IMR-90 (cell line): ENCODE data around the gene OR51S1. TPM values are rescaled to one million over a fixed set of nuclear protein-coding genes. Genes with fewer than 3 reads are reported as not detected.

Experiments used
- ATAC-seq: fragments of 200-7000 bp; cut with Tn5 transposase; 2 replicates; pipeline ENCODE4 v1.9.1; 2020; ENCODE audit warnings: low read depth, mild to moderate bottlenecking, moderate library complexity
- BruUV-seq: library from RNA; stranded (reverse); fragments of 400-500 nt; replicated peaks from 2 replicates; lab custom pipeline; 2021; lab: Mats Ljungman, UMichigan
- CTCF ChIA-PET: fragments of 300-600 bp; formaldehyde crosslinking; extraction: SDS; loops from one replicate; lab custom pipeline; 2021; ENCODE audit warnings: antibody characterized with exemption; lab: Yijun Ruan, JAX
- POLR2A ChIA-PET: fragments of 300-600 bp; sonication (Branson Sonifier 250); formaldehyde crosslinking; loops from one replicate; lab custom pipeline; 2022; ENCODE audit warnings: antibody characterized with exemption; ENCODE audit not compliant: unreplicated experiment; lab: Charles Lee
- DNase-seq: peaks from one replicate; pipeline ENCODE4 v3.0.0; 2013
- H2AFZ ChIP-seq: replicated peaks from 2 replicates; pipeline ENCODE3; 2013; ENCODE audit warnings: low read length, mild to moderate bottlenecking; ENCODE audit not compliant: poor library complexity
- H2AK5ac ChIP-seq: 2 replicates; pipeline ENCODE4 v1.6.1; 2013; ENCODE audit warnings: low read depth, low read length, inconsistent platforms
- H2AK9ac ChIP-seq: replicated peaks from 2 replicates; pipeline ENCODE3; 2013; ENCODE audit warnings: mild to moderate bottlenecking, low read depth, low read length, moderate library complexity; ENCODE audit not compliant: poor library complexity
- H2BK120ac ChIP-seq: 2 replicates; pipeline ENCODE4 v1.6.1; 2013; ENCODE audit warnings: low read depth, low read length, inconsistent platforms
- H2BK15ac ChIP-seq: 3 replicates; pipeline ENCODE4 v1.6.1; 2013; ENCODE audit warnings: low read depth, low read length, inconsistent platforms
- H2BK20ac ChIP-seq: 2 replicates; pipeline ENCODE4 v1.6.1; 2013; ENCODE audit warnings: low read depth, mild to moderate bottlenecking, inconsistent platforms, low read length, moderate library complexity
- H2BK5ac ChIP-seq: 2 replicates; pipeline ENCODE4 v1.6.1; 2013; ENCODE audit warnings: mild to moderate bottlenecking, low read depth, low read length, inconsistent platforms; ENCODE audit not compliant: poor library complexity, severe bottlenecking
- H3K14ac ChIP-seq: replicated peaks from 2 replicates; pipeline ENCODE4 v1.6.1; 2013; ENCODE audit warnings: low read depth, low read length, inconsistent platforms
- H3K18ac ChIP-seq: 2 replicates; pipeline ENCODE4 v1.6.1; 2013; ENCODE audit warnings: low read depth, low read length, control low read depth
- H3K23ac ChIP-seq: 2 replicates; pipeline ENCODE4 v1.6.1; 2013; ENCODE audit warnings: low read depth, low read length, inconsistent platforms
- H3K27ac ChIP-seq: 2 replicates; pipeline ENCODE4 v1.5.1; 2013; ENCODE audit warnings: mild to moderate bottlenecking, control low read depth, low read length; ENCODE audit not compliant: insufficient read depth
- H3K27me3 ChIP-seq: 2 replicates; pipeline ENCODE4 v1.6.1; 2013; ENCODE audit warnings: low read length; ENCODE audit not compliant: control insufficient read depth, insufficient read depth
- H3K36me3 ChIP-seq: 2 replicates; pipeline ENCODE4 v1.6.1; 2013; ENCODE audit warnings: low read length, mixed read lengths; ENCODE audit not compliant: control insufficient read depth, insufficient read depth
- H3K4ac ChIP-seq: 2 replicates; pipeline ENCODE4 v1.6.1; 2013; ENCODE audit warnings: low read depth, low read length, inconsistent platforms
- H3K4me1 ChIP-seq: 2 replicates; pipeline ENCODE4 v1.6.1; 2013; ENCODE audit warnings: low read length, mixed read lengths; ENCODE audit not compliant: control insufficient read depth, insufficient read depth
- H3K4me2 ChIP-seq: 2 replicates; pipeline ENCODE4 v1.6.1; 2013; ENCODE audit warnings: low read depth, mild to moderate bottlenecking, control low read depth, low read length, moderate library complexity
- H3K4me3 ChIP-seq: 2 replicates; pipeline ENCODE4 v1.5.1; 2013; ENCODE audit warnings: low read depth, mild to moderate bottlenecking, control low read depth, low read length, moderate library complexity; ENCODE audit not compliant: insufficient read depth
- H3K56ac ChIP-seq: 2 replicates; pipeline ENCODE4 v1.6.1; 2013; ENCODE audit warnings: low read length, inconsistent platforms; ENCODE audit not compliant: insufficient read depth; ENCODE audit errors: extremely low read depth
- H3K79me1 ChIP-seq, 2 experiments: 2 replicates each; pipeline ENCODE4 v1.6.1; 2013; ENCODE audit warnings: low read length in 2 of 2, inconsistent platforms in 1 of 2, low read depth in 1 of 2
- H3K9ac ChIP-seq: 2 replicates; pipeline ENCODE4 v1.6.1; 2013; ENCODE audit warnings: low read depth, low read length, control low read depth
- H3K9me1 ChIP-seq: 2 replicates; pipeline ENCODE4 v1.6.1; 2013; ENCODE audit warnings: low read length, inconsistent platforms; ENCODE audit not compliant: insufficient read depth
- H3K9me3 ChIP-seq: 2 replicates; pipeline ENCODE4 v1.6.1; 2013; ENCODE audit warnings: low read length; ENCODE audit not compliant: control insufficient read depth, insufficient read depth
- H4K20me1 ChIP-seq: 2 replicates; pipeline ENCODE4 v1.6.1; 2013; ENCODE audit warnings: low read length, inconsistent platforms; ENCODE audit not compliant: insufficient read depth
- H4K5ac ChIP-seq: 2 replicates; pipeline ENCODE4 v1.6.1; 2013; ENCODE audit warnings: mild to moderate bottlenecking, low read depth, low read length, control low read depth
- H4K8ac ChIP-seq, 2 experiments: 2 replicates each; pipeline ENCODE4 v1.6.1; 2013; ENCODE audit warnings: low read depth in 2 of 2, low read length in 2 of 2, control low read depth in 1 of 2, inconsistent platforms in 1 of 2
- H4K91ac ChIP-seq: 2 replicates; pipeline ENCODE4 v1.6.1; 2013; ENCODE audit warnings: low read depth, low read length, inconsistent platforms; ENCODE audit not compliant: insufficient read depth
- BHLHE40 ChIP-seq: fragments of 150-350 bp; IDR thresholded peaks from 2 replicates; pipeline ENCODE4 v1.6.1; 2016; ENCODE audit warnings: mild to moderate bottlenecking, low read depth, low read length
- CEBPB ChIP-seq: IDR thresholded peaks from 2 replicates; pipeline ENCODE4 v1.6.1; 2012; ENCODE audit warnings: low read depth, low read length, improper control_type of control experiment
- CHD1 ChIP-seq: IDR thresholded peaks from 2 replicates; pipeline ENCODE4 v1.6.1; 2012; ENCODE audit warnings: low read depth, low read length, improper control_type of control experiment
- MAFK ChIP-seq: IDR thresholded peaks from 2 replicates; pipeline ENCODE4 v1.6.1; 2012; ENCODE audit warnings: low read depth, low read length, improper control_type of control experiment
- MAZ ChIP-seq: IDR thresholded peaks from 2 replicates; pipeline ENCODE4 v1.6.1; 2012; ENCODE audit warnings: low read depth, mild to moderate bottlenecking, low read length, improper control_type of control experiment, moderate library complexity, borderline replicate concordance
- NFE2L2 ChIP-seq: fragments of 150-350 bp; IDR thresholded peaks from 2 replicates; pipeline ENCODE4 v1.6.1; 2016; ENCODE audit warnings: low read depth, mild to moderate bottlenecking, low read length
- POLR2A ChIP-seq: IDR thresholded peaks from 2 replicates; pipeline ENCODE4 v1.6.1; 2012; ENCODE audit warnings: mild to moderate bottlenecking, low read depth, low read length
- RCOR1 ChIP-seq: IDR thresholded peaks from 2 replicates; pipeline ENCODE4 v1.6.1; 2012; ENCODE audit warnings: mild to moderate bottlenecking, low read length, improper control_type of control experiment; ENCODE audit not compliant: insufficient replicate concordance
- RFX5 ChIP-seq: IDR thresholded peaks from 2 replicates; pipeline ENCODE4 v1.8.0; 2012; ENCODE audit warnings: low read depth, mild to moderate bottlenecking, low read length, moderate library complexity
- SMC3 ChIP-seq: fragments of 150-350 bp; IDR thresholded peaks from 2 replicates; pipeline ENCODE4 v1.6.1; 2016; ENCODE audit warnings: low read depth, mild to moderate bottlenecking, antibody characterized with exemption, low read length, moderate library complexity
- WGBS, 2 experiments: methylation state at CpG; one replicate each; pipeline versions ENCODE4 v1.1.5 to v1.1.7; 2013; ENCODE audit warnings: missing lambda C conversion rate in 2 of 2; ENCODE audit not compliant: insufficient read length in 1 of 2; ENCODE audit errors: extremely low coverage in 2 of 2; 5-methylcytosine and 5-hydroxymethylcytosine counted together
- dilution Hi-C: fragments of 300-500 bp; cut with HindIII; formaldehyde crosslinking; loops from one replicate; pipeline ENCODE4 v1.14.3; 2018; ENCODE audit warnings: low sequenced_read_pairs; ENCODE audit not compliant: unreplicated experiment
- in situ Hi-C: fragments of 300-500 bp; cut with MboI; formaldehyde crosslinking; loops from 3 replicates; pipeline ENCODE4 v1.14.3; 2019; ENCODE audit warnings: low sequenced_read_pairs, inconsistent platforms, mixed read lengths
- intact Hi-C: fragments of 100-400 bp; cut with micrococcal nuclease; formaldehyde crosslinking; loops from 2 replicates; pipeline ENCODE4 v1.10.0; 2022
- polyA plus RNA-seq, 3 experiments: library from polyadenylated mRNA; depleted of rRNA; stranded (reverse); fragments of >200 nt; gene quantifications; 2 replicates each; pipeline ENCODE4 v1.2.3, GENCODE V29; 2012; ENCODE audit warnings: low replicate concordance in 1 of 3
- total RNA-seq: library from RNA; depleted of rRNA; stranded (reverse); fragments of >200 nt; gene quantifications from 2 replicates; pipeline ENCODE4 v1.2.3, GENCODE V29; 2012
- TF ChIP-seq, protein P1 (sequence below): fragments of 150-350 bp; IDR thresholded peaks from 2 replicates; pipeline ENCODE4 v1.6.1; 2016; ENCODE audit warnings: low read depth, mild to moderate bottlenecking, low read length, moderate library complexity, borderline replicate concordance
- TF ChIP-seq, protein P2 (sequence below): conservative IDR thresholded peaks from 2 replicates; pipeline ENCODE4 v1.5.1; 2012; ENCODE audit warnings: mild to moderate bottlenecking, low read depth, low read length, improper control_type of control experiment

Gene OR51S1
- total and polyA plus RNA-seq, 2 of the 4 experiments (the other 2 are of a cell fraction), result not detected

DNA sequence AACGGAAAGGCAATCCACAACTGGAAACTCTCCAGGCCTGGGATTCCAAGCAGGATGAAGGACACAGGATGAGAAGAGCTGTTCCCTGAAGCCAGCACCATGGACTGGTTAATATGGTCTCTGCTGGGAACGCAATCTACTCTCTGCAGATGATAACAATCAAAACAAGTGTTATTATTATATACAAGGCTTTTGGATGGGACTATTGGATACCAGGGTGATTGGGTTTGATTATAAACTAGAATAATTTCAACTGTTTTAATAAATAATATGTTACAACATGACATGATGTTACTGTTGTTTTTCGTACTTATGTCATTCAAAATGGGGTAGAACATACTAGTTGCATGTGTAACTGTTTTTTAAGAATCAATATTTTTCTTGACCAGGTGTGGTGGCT lies 44.7 kb downstream of the OR51S1 start, which contains the start of gene OR52R1:
OR52R1 (minus strand) TSS at position 101 of the 400 bp plus-strand sequence; CDS start at position 101, 0 bp downstream.
- Histone ChIP-seq H2BK5ac (no peak within 1 kb of the TSS), H3K9ac (no peak within 1 kb of the TSS), H3K9me3 (no peaks in the 10 kb centered on the region; the same call in 1 of the 2 replicates), H3K4me2 (no peak within 1 kb of the TSS), H2AFZ (no peak within 1 kb of the TSS), H3K14ac (no peak within 1 kb of the TSS), H2AK5ac (no peak within 1 kb of the TSS), H2AK9ac (no peak within 1 kb of the TSS), H4K8ac (no peak within 1 kb of the TSS), H2BK15ac (no peak within 1 kb of the TSS), H3K56ac (no peak within 1 kb of the TSS), H3K4me3 (no peak within 1 kb of the TSS), H3K27me3 (no peaks in the 10 kb centered on the region), H3K36me3 (no peaks in the 10 kb centered on the region), H3K9me1 (no peaks in the 10 kb centered on the region), H4K20me1 (no peaks in the 10 kb centered on the region), H4K91ac (no peak within 1 kb of the TSS), H3K18ac (no peak within 1 kb of the TSS), H2BK120ac (no peak within 1 kb of the TSS), H4K5ac (no peak within 1 kb of the TSS), H3K27ac (no peak within 1 kb of the TSS), H3K79me1 (no peaks in the 10 kb centered on the region), H3K23ac (no peak within 1 kb of the TSS), H3K4ac (no peak within 1 kb of the TSS), H2BK20ac (no peak within 1 kb of the TSS), H3K4me1 (no peaks in the 10 kb centered on the region)
- DNase-seq (no peak), ATAC-seq (no peak)
- TF ChIP-seq, protein P1, sequence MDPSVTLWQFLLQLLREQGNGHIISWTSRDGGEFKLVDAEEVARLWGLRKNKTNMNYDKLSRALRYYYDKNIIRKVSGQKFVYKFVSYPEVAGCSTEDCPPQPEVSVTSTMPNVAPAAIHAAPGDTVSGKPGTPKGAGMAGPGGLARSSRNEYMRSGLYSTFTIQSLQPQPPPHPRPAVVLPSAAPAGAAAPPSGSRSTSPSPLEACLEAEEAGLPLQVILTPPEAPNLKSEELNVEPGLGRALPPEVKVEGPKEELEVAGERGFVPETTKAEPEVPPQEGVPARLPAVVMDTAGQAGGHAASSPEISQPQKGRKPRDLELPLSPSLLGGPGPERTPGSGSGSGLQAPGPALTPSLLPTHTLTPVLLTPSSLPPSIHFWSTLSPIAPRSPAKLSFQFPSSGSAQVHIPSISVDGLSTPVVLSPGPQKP, result no peak
- no peak for TF ChIP-seq RFX5
- no peak for TF ChIP-seq BHLHE40
- no peak for TF ChIP-seq MAFK
- no peak for TF ChIP-seq CHD1
- no peak for TF ChIP-seq MAZ
- TF ChIP-seq CEBPB, result no peak
- TF ChIP-seq RCOR1, result no peak
- no peak for TF ChIP-seq POLR2A
- no peak for TF ChIP-seq SMC3
- TF ChIP-seq, protein P2, sequence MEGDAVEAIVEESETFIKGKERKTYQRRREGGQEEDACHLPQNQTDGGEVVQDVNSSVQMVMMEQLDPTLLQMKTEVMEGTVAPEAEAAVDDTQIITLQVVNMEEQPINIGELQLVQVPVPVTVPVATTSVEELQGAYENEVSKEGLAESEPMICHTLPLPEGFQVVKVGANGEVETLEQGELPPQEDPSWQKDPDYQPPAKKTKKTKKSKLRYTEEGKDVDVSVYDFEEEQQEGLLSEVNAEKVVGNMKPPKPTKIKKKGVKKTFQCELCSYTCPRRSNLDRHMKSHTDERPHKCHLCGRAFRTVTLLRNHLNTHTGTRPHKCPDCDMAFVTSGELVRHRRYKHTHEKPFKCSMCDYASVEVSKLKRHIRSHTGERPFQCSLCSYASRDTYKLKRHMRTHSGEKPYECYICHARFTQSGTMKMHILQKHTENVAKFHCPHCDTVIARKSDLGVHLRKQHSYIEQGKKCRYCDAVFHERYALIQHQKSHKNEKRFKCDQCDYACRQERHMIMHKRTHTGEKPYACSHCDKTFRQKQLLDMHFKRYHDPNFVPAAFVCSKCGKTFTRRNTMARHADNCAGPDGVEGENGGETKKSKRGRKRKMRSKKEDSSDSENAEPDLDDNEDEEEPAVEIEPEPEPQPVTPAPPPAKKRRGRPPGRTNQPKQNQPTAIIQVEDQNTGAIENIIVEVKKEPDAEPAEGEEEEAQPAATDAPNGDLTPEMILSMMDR, result no peak
- TF ChIP-seq NFE2L2, result no peak
- in situ Hi-C loops (no loop called here), dilution Hi-C loops (no loop called here), intact Hi-C loops (no loop called here)
- 40% methylated on average over 1 of the region's 3 CpGs; no CpG with 5 or more reads in 1 of the 2 experiments for WGBS, 2 experiments
- ChIA-PET POLR2A (interaction anchor here (0.6 kb wide), 1 partner anchor 1260 kb away, joined by 3 read pairs; no protein-coding TSS in a partner anchor), CTCF (no interaction called here)
- BruUV-seq, result no TSS peak
